H1 (cell line): ENCODE data around the gene SPDEF. TPM values are rescaled to one million over a fixed set of nuclear protein-coding genes. Genes with fewer than 3 reads are reported as not detected.

ENCODE experiments used
- CTCF ChIA-PET: fragments of 300-600 bp; sonication (Branson Sonifier 250); formaldehyde crosslinking; loops from one replicate; lab custom pipeline; 2021; ENCODE audit not compliant: partially characterized antibody; lab: Charles Lee
- POLR2A ChIA-PET: fragments of 300-600 bp; sonication (Branson Sonifier 250); formaldehyde crosslinking; loops from one replicate; lab custom pipeline; 2021; ENCODE audit warnings: inconsistent platforms; ENCODE audit not compliant: partially characterized antibody; lab: Charles Lee
- DNase-seq, 2 experiments: peaks; one replicate each; pipeline versions ENCODE4 v3.0.0 to v3.0.0-alpha.2; 2010 to 2022; ENCODE audit warnings: low spot score in 2 of 2, low read depth in 1 of 2, mixed read lengths in 1 of 2
- FAIRE-seq: peaks from 2 replicates; lab custom pipeline; 2011; peaks lifted over from hg19 to GRCh38; lab: Jason Lieb, UNC
- H2AFZ ChIP-seq: 2 replicates; pipeline ENCODE4 v1.8.1; 2012; ENCODE audit warnings: low read length, inconsistent platforms
- H2AK5ac ChIP-seq: 2 replicates; pipeline ENCODE4 v1.6.1; 2013; ENCODE audit warnings: low read depth, low read length
- H2BK120ac ChIP-seq: replicated peaks from 2 replicates; pipeline ENCODE3; 2013; ENCODE audit warnings: low read depth, low read length, inconsistent platforms
- H2BK12ac ChIP-seq: 2 replicates; pipeline ENCODE4 v1.6.1; 2013; ENCODE audit warnings: low read depth, low read length
- H2BK15ac ChIP-seq: 2 replicates; pipeline ENCODE4 v1.6.1; 2013; ENCODE audit warnings: low read length
- H2BK20ac ChIP-seq: 2 replicates; pipeline ENCODE4 v1.6.1; 2013; ENCODE audit warnings: low read length
- H2BK5ac ChIP-seq: 2 replicates; pipeline ENCODE4 v1.6.1; 2013; ENCODE audit warnings: low read depth, low read length
- H3K14ac ChIP-seq: 2 replicates; pipeline ENCODE4 v1.6.1; 2013; ENCODE audit warnings: inconsistent platforms; ENCODE audit not compliant: insufficient read length
- H3K18ac ChIP-seq: 2 replicates; pipeline ENCODE4 v1.6.1; 2013; ENCODE audit warnings: low read length; ENCODE audit errors: extremely low read depth
- H3K23ac ChIP-seq: 2 replicates; pipeline ENCODE4 v1.6.1; 2013; ENCODE audit warnings: inconsistent platforms; ENCODE audit not compliant: insufficient read length
- H3K23me2 ChIP-seq: 2 replicates; pipeline ENCODE4 v1.6.1; 2013; ENCODE audit warnings: low read depth, low read length
- H3K27ac ChIP-seq: 2 replicates; pipeline ENCODE4 v1.6.1; 2011; ENCODE audit warnings: low read depth, low read length, inconsistent platforms
- H3K27me3 ChIP-seq, 4 experiments: replicated peaks in 1 of 4; 1 replicate in 1 of 4; 2 replicates in 3 of 4; pipeline versions ENCODE4 v1.6.1 to v1.8.1; 2011 to 2013; ENCODE audit warnings: low read length in 3 of 4, mild to moderate bottlenecking in 3 of 4, inconsistent platforms in 2 of 4, mixed read lengths in 2 of 4, moderate library complexity in 1 of 4; ENCODE audit not compliant: control insufficient read depth in 3 of 4, insufficient read depth in 3 of 4; ENCODE audit errors: extremely low read depth in 1 of 4
- H3K36me3 ChIP-seq, 4 experiments: 2 replicates each; pipeline versions ENCODE4 v1.6.1 to v1.8.1; 2011 to 2013; ENCODE audit warnings: mild to moderate bottlenecking in 4 of 4, low read length in 3 of 4, moderate library complexity in 2 of 4, control low read depth in 1 of 4, inconsistent platforms in 1 of 4; ENCODE audit not compliant: insufficient read depth in 4 of 4, control insufficient read depth in 2 of 4
- H3K4ac ChIP-seq: replicated peaks from 2 replicates; pipeline ENCODE3; 2013; ENCODE audit warnings: low read length, low read depth, mixed read lengths, inconsistent platforms; ENCODE audit not compliant: insufficient read length
- H3K4me1 ChIP-seq, 4 experiments: replicated peaks in 1 of 4; 1 replicate in 1 of 4; 2 replicates in 3 of 4; pipeline versions ENCODE4 v1.6.1 to v1.8.1; 2011 to 2013; ENCODE audit warnings: low read length in 3 of 4, inconsistent platforms in 2 of 4, mixed read lengths in 1 of 4; ENCODE audit not compliant: insufficient read depth in 4 of 4, control insufficient read depth in 3 of 4
- H3K4me2 ChIP-seq, 2 experiments: 2 replicates each; pipeline versions ENCODE4 v1.6.1 to v1.8.1; 2011 to 2013; ENCODE audit warnings: low read depth in 2 of 2, low read length in 2 of 2, control low read depth in 1 of 2, inconsistent platforms in 1 of 2, mild to moderate bottlenecking in 1 of 2; ENCODE audit not compliant: insufficient read depth in 1 of 2
- H3K4me3 ChIP-seq, 4 experiments: fragments of 200-600, 300-600 bp in 1 of 4; sonication (generic), shearing (Covaris generic), sonication (Bioruptor Twin) in 1 of 4; 2 replicates each; pipeline versions ENCODE4 v1.5.1 to v1.8.1; 2011 to 2016; ENCODE audit warnings: low read length in 4 of 4, low read depth in 3 of 4, control low read depth in 2 of 4, inconsistent platforms in 2 of 4, mild to moderate bottlenecking in 2 of 4, mixed read lengths in 1 of 4, moderate library complexity in 1 of 4; ENCODE audit not compliant: insufficient read depth in 2 of 4; ENCODE audit errors: extremely low read depth in 1 of 4
- H3K56ac ChIP-seq: replicated peaks from 2 replicates; pipeline ENCODE3; 2013; ENCODE audit warnings: low read depth, mild to moderate bottlenecking, mixed read lengths, low read length, inconsistent platforms; ENCODE audit not compliant: insufficient read length
- H3K79me1 ChIP-seq: 2 replicates; pipeline ENCODE4 v1.6.1; 2013; ENCODE audit warnings: low read depth, low read length, control low read depth
- H3K79me2 ChIP-seq, 2 experiments: 2 replicates each; pipeline versions ENCODE4 v1.6.1 to v1.8.1; 2012 to 2013; ENCODE audit warnings: low read length in 2 of 2, mild to moderate bottlenecking in 2 of 2, inconsistent platforms in 1 of 2; ENCODE audit not compliant: insufficient read depth in 2 of 2, control insufficient read depth in 1 of 2
- H3K9ac ChIP-seq, 4 experiments: replicated peaks in 1 of 4; 1 replicate in 1 of 4; 2 replicates in 3 of 4; pipeline versions ENCODE4 v1.6.1 to v1.8.1; 2011 to 2013; ENCODE audit warnings: low read depth in 3 of 4, low read length in 3 of 4, control low read depth in 2 of 4, mild to moderate bottlenecking in 2 of 4, moderate library complexity in 2 of 4, inconsistent platforms in 1 of 4; ENCODE audit errors: extremely low read depth in 1 of 4
- H3K9me3 ChIP-seq, 2 experiments: 2 replicates each; pipeline versions ENCODE4 v1.6.1 to v1.8.1; 2012 to 2013; ENCODE audit warnings: mild to moderate bottlenecking in 2 of 2, moderate library complexity in 2 of 2, control low read depth in 1 of 2, inconsistent platforms in 1 of 2, low read depth in 1 of 2, low read length in 1 of 2, mixed read lengths in 1 of 2; ENCODE audit not compliant: insufficient read depth in 2 of 2
- H4K20me1 ChIP-seq, 2 experiments: replicated peaks in 1 of 2; 2 replicates each; pipeline versions ENCODE3 to v1.8.1; 2011 to 2013; ENCODE audit warnings: inconsistent platforms in 2 of 2, low read length in 2 of 2, mild to moderate bottlenecking in 1 of 2; ENCODE audit not compliant: insufficient read depth in 2 of 2, control insufficient read depth in 1 of 2
- H4K5ac ChIP-seq: 2 replicates; pipeline ENCODE4 v1.6.1; 2013; ENCODE audit warnings: low read length, low read depth, mixed read lengths, inconsistent platforms; ENCODE audit not compliant: insufficient read length
- H4K8ac ChIP-seq: 2 replicates; pipeline ENCODE4 v1.8.0; 2013; ENCODE audit warnings: mild to moderate bottlenecking, moderate library complexity, low read length, inconsistent platforms; ENCODE audit not compliant: insufficient read depth; ENCODE audit errors: extremely low read depth
- H4K91ac ChIP-seq: replicated peaks from 2 replicates; pipeline ENCODE3; 2013; ENCODE audit warnings: low read length, mixed read lengths, inconsistent platforms; ENCODE audit not compliant: insufficient read length
- CHD1 ChIP-seq: IDR thresholded peaks from 2 replicates; pipeline ENCODE4 v1.6.1; 2012; ENCODE audit warnings: low read depth, low read length, improper control_type of control experiment
- CTBP2 ChIP-seq: IDR thresholded peaks from 2 replicates; pipeline ENCODE4 v1.7.0; 2011; ENCODE audit warnings: borderline replicate concordance, mild to moderate bottlenecking, moderate library complexity, mixed read lengths, low read length; ENCODE audit not compliant: insufficient read depth, insufficient read length
- EGR1 ChIP-seq: IDR thresholded peaks from 2 replicates; pipeline ENCODE4 v1.6.1; 2011; ENCODE audit warnings: low read depth, low read length, borderline replicate concordance
- EZH2 ChIP-seq: fragments of 200-600 bp; sonication (generic); IDR thresholded peaks from 2 replicates; pipeline ENCODE4 v1.7.1; 2012; ENCODE audit warnings: low read depth, mild to moderate bottlenecking, moderate library complexity, low read length, inconsistent platforms; ENCODE audit not compliant: severe bottlenecking
- NANOG ChIP-seq: IDR thresholded peaks from 2 replicates; pipeline ENCODE4 v1.6.1; 2011; ENCODE audit warnings: low read length, low read depth, mild to moderate bottlenecking, inconsistent platforms; ENCODE audit not compliant: insufficient read depth, poor library complexity, severe bottlenecking
- POLR2A ChIP-seq, 2 experiments: IDR thresholded peaks; 1 replicate in 1 of 2; 2 replicates in 1 of 2; pipeline ENCODE4 v1.6.1; 2011; ENCODE audit warnings: low read depth in 2 of 2, low read length in 2 of 2, mild to moderate bottlenecking in 2 of 2; ENCODE audit errors: control extremely low read depth in 1 of 2
- SIX5 ChIP-seq: IDR thresholded peaks from 2 replicates; pipeline ENCODE4 v1.6.1; 2011; ENCODE audit warnings: mild to moderate bottlenecking, low read depth, low read length
- SP2 ChIP-seq: IDR thresholded peaks from 2 replicates; pipeline ENCODE4 v1.6.1; 2012; ENCODE audit warnings: mild to moderate bottlenecking, low read length, inconsistent platforms
- SRF ChIP-seq: IDR thresholded peaks from 2 replicates; pipeline ENCODE4 v1.6.1; 2011; ENCODE audit warnings: mild to moderate bottlenecking, low read depth, low read length, moderate library complexity
- TAF1 ChIP-seq: IDR thresholded peaks from 2 replicates; pipeline ENCODE4 v1.6.1; 2011; ENCODE audit warnings: mild to moderate bottlenecking, low read depth, low read length
- TAF7 ChIP-seq: optimal IDR thresholded peaks from 2 replicates; pipeline ENCODE3; 2011; ENCODE audit warnings: low read depth, mild to moderate bottlenecking, inconsistent platforms, low read length, moderate library complexity, borderline replicate concordance
- WGBS, 2 experiments: shearing (Covaris generic) in 1 of 2; methylation state at CpG; one replicate each; pipeline versions ENCODE4 v1.1.6 to v1.1.7; 2013 to 2015; ENCODE audit warnings: low lambda C conversion rate in 2 of 2, mixed read lengths in 2 of 2, inconsistent platforms in 1 of 2, low coverage in 1 of 2, missing lambda C conversion rate in 1 of 2; ENCODE audit not compliant: insufficient replicate concordance in 2 of 2, insufficient coverage in 1 of 2, insufficient read length in 1 of 2; ENCODE audit errors: extremely low coverage in 1 of 2, missing lambda C conversion rate in 1 of 2; 5-methylcytosine and 5-hydroxymethylcytosine counted together
- polyA plus RNA-seq, 7 experiments: library from polyadenylated mRNA; depleted of rRNA in 3 of 7; stranded (reverse) in 5 of 7; unstranded in 2 of 7; fragments of >200 nt in 5 of 7; fragments of 200-250 nt in 2 of 7; gene quantifications; 1 replicate in 5 of 7; 2 replicates in 1 of 7; 4 replicates in 1 of 7; pipeline versions ENCODE4 v1.2.1 to v1.2.3, GENCODE V29; 2011 to 2013; ENCODE audit warnings: missing spikeins in 2 of 7, mixed read lengths in 2 of 7
- total RNA-seq: library from RNA; stranded (reverse); fragmentation: NEBNext Ultra II Directional; extraction: Animal tissue kit (Norgen Biotek cat#: 25700); gene quantifications from 2 replicates; pipeline ENCODE4 v1.2.1, GENCODE V29; 2021
- TF ChIP-seq, protein P1 (sequence below): IDR thresholded peaks from 2 replicates; pipeline ENCODE4 v1.6.1; 2012; ENCODE audit warnings: inconsistent platforms

SPDEF gene
- total and polyA plus RNA-seq, 2 of the 8 experiments (the other 6 are each of a cell fraction or from before 2014, with no cell fraction given), result 0.15 to 0.30 TPM

DNA sequence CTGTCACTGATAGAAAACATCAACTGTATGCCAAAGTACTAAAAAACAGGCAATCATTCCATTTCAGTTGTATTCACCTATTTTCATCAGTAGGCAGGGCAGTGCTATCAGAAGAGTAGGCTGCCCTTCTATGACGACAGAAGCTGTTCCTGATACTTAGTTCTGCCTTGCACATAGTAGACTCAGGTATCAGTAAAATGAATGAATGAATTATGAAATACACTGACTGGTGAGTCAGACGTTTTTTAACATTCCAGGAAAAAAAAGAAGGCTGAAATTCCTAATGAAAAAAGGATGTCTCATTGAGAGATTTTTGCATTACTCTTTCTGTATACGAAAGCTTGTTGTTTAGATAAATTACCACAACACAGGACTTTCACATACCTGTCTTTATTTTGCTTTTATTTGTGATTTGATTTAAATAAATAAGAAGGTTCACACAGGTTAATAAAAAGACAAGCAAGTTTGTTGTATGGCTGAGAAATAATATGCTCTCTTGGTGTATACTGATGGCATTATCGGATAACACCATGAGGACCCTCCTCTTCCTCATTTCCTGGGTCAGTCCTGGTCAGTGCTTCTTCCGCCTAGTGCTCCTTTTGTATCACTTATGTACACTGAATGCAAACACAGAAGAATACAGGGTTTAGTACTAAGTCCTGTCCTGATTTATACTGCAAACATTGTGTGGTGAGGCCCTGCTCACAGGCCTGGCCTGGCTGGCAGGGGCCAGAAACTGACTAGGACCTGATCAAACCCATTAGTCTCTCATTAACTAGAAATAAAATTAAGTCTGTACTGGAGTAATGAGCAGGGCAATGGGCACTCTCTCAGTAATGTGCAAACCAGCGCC lies 39.4 kb upstream of the SPDEF start:
- no peak overlapping the region for H3K9ac ChIP-seq
- CTCF ChIA-PET, result interaction anchor here (1.4 to 4.1 kb wide), 4 partner anchors 14 to 135 kb away, joined by 3 to 26 read pairs (median 13); no protein-coding TSS in a partner anchor
- no peaks in the 10 kb centered on the region for H3K9me3 ChIP-seq

More for the DNA sequence above, 39.4 kb upstream of the SPDEF start:
- Histone ChIP-seq H3K56ac (no peak overlapping the region), H2BK120ac (no peak overlapping the region), H3K18ac (no peak overlapping the region), H3K4ac (no peak overlapping the region), H3K27me3 (no peaks in the 10 kb centered on the region), H3K23me2 (peaks cover 2% of the 10 kb centered on the region; the same call in 1 of the 2 replicates), H3K23ac (no peak overlapping the region), H2BK15ac (no peak overlapping the region), H3K79me2 (peaks cover 0 to 46% of the 10 kb centered on the region in 2 experiments; a peak in 3 of 4 replicates), H4K91ac (no peak overlapping the region), H3K27ac (no peak overlapping the region; the same call in 1 of the 2 replicates), H3K36me3 (no peaks in the 10 kb centered on the region), H4K5ac (no peak overlapping the region), H3K4me3 (no peak overlapping the region), H2BK5ac (no peak overlapping the region), H3K79me1 (peaks cover 5% of the 10 kb centered on the region), H2AFZ (no peak overlapping the region), H4K8ac (no peak overlapping the region), H3K4me1 (peaks cover 0 to 5% (median 0%) of the 10 kb centered on the region in 4 experiments; a peak in 2 of 7 replicates), H3K14ac (no peak overlapping the region), H2BK12ac (no peak overlapping the region), H2AK5ac (no peak overlapping the region), H4K20me1 (peaks cover 0 to 7% of the 10 kb centered on the region in 2 experiments), H2BK20ac (no peak overlapping the region), H3K4me2 (no peak overlapping the region)
- TF ChIP-seq, protein P1, sequence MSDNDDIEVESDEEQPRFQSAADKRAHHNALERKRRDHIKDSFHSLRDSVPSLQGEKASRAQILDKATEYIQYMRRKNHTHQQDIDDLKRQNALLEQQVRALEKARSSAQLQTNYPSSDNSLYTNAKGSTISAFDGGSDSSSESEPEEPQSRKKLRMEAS, result no peak
- TF ChIP-seq CHD1 (no peak), TAF1 (no peak), POLR2A (IDR thresholded peaks at IDR 0.05; ENCODE audit: control extremely low read depth in 1 of 2, low read depth in 2 of 2, low read length in 2 of 2) (no peak), SRF (no peak), TAF7 (no peak), EZH2 (no peak), EGR1 (no peak), SP2 (no peak), CTBP2 (no peak), SIX5 (no peak), NANOG (no peak)
- 82% methylated on average over 6 of the region's 6 CpGs; no CpG with 5 or more reads in 1 of the 2 experiments for WGBS, 2 experiments
- POLR2A ChIA-PET, result interaction anchor here (0.5 to 1.2 kb wide), 3 partner anchors 10 to 407 kb away, joined by 3 to 5 read pairs (median 3); no protein-coding TSS in a partner anchor
- DNase-seq (no peak), FAIRE-seq (no peak)
